DMS114 treated with DMSO at 0.1 percent for 48 hours (cell line): Measurements from ENCODE around the gene PLAA.

Source experiments
- DNase-seq: peaks from one replicate; lab custom pipeline; 2025; ENCODE audit not compliant: unreplicated experiment; lab: John Stamatoyannopoulos, UW

Gene PLAA

DNA sequence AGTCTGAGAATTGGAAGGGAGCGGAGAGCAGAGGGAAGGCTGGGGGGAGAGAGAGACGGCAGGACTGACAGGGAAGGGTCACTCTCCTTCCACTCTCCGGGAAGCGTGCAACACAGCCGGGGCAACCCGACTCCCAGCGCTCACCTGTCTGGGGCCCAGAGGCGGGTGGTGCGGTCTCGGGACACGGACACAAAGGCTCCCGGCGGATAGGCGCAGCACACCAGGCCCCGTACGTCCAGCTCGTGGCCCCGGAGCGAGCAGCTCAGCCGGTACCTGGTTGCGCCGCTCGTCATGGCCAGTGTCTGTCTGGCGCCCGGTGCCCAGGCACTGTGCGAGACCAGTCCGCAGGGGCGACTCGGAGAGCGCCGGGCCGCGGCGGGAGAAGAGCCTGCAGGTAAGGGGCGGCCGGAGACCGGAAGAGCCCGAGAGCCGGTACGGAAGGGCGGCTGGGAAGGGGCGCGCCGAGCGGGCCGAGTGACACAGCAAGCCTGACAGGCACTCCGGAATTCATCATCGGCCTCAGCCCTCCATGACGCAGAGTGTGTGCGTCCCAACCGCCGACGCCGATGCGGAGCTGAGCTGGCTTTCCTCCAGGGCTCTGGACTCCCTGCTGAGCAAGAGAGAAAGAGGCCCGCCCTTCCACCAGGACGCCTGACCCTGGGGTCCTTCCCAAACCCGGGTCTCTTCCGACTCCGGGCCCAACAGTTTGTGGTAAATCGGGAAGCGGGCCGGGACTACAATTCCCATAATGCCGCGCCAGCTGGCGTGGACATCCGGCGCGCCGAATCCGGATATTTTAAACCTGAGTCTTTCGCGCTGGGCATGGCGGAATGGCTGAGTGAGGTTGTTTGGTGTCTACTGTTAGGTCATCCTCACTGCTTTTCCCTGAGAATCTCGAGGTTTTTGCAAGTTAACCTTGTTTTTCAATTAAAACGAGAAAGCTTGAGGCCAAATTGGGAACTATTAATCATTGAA lies at the start of gene PLAA:
PLAA (minus strand) TSS at position 490 of the 975 bp plus-strand sequence; CDS start at position 293, 197 bp downstream.
- DNase-seq, result peak; percentile 81

DNA sequence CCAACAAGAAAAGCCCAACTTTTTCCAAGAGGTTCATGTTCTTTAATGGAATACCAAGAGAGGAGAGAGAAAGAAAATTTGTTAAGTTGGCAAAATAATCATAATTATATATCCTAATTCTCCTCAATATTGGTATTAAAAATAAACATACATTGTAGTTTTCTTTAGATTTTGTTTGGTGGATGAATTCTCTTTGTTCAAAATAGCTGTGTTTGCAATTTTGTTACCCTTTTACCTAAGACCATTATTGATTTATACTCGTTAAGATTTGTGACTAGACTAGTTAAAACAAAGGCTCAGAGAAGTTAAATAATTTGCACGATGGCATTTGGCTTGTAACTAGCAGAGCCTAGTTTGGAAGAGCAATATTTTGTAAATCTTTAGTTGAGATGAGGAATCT lies 48.8 kb upstream of the PLAA start:
- DNase-seq, result no peak

DNA sequence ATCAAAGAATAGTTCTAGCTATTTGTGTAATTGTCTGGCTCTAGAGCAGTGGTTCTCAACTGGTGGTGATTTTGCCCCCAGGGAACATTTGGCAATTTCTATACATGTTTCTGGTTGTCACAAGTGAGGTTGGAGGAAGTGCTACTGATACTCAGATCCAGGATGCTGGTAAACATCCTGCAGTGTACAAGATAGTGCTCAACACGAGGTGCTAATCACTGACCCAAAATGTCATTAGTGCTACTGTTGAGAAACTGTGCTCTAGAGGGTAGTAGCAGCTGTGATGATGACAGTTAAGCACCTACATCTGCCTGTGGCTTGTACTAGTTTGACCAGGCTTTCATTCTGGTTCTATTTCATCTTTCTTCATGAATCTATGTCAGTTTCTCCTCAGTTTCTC lies 36.3 kb upstream of the PLAA start:
- DNase-seq, result no peak

DNA sequence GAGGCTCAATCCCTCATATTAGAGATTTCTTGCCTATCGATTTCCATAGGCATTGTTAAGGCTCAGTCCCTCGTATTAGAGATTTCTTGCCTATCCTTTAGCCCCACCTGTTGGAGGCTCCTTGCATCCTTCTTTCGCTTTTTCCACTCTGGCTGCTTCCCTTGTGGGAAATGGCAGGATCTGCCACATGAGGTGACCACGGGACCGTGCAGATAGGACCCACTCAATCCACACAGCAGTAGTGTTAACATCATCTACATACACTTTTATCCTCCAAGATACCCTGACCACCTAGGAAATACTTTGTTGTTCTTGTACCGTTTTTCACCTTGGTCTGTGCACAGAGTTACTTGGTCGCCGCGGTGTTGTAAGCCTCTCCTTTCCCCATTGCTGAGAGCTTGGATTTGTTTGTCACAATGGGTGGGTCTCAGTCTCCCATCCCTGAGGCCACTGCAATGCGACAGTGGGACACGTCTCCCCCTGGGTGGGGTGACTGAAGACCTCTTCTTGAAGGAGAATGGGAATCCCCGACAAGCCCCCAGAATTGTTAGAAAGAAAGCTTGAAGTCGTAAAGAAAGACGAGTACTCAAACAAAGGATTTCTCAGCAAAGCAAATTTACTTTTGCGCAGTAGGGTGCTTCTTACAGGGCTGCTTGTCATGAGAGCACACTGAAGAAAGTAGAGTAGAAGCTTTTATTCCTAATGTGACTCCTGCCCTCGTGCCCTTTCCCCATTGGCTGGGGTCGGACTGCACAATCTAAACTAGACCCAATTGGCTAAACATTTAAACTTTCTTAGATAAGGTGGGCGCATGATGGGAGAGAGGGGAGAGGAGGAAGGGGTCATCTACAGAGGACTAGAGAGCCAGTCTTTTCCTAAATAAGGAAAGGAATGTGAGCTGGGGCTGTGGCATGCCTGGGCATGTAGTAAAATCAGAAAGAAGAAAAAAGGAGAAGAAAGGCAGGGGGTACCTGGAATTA lies 29.0 kb upstream of the PLAA start:
- DNase-seq, result no peak

DNA sequence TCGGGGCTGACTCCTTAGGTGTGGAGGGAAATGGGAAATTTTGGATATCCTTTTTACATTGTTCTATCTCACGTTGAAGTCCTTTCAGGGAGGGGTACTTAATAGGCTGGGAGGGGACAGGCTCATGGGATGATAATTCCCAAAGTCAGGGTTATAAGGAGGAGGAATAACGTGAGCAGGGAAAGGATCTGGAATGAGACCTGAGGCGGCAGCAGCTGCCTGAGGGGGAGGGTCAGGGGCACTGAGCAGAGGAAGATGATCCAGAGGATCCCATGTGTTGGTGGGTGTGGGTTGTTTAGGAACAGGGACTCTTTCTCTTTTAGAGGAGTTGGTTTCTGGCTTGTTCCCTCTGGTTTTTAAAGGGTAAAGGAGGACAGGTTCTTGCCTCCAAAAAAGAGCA lies 27.9 kb upstream of the PLAA start:
- DNase-seq, result no peak

DNA sequence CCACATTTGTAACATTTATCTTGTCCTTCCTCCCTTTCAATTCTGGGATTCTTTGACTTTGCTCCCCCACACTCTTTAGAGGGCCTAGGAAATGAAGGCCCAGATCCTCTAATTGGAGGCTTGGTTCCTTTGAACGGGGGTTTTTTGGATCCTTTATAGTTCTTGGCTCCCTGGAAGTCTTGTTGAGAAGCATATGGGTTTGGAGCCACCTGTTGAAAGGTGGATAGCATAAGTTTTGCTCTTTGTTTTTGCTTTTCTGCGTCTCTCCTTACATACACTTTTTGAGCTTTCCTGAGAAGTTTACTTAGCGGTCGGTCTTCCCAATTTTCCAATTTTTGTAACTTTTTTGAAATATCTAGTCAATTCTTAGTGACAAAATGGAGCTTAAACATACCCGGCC lies 26.9 kb upstream of the PLAA start:
- no peak for DNase-seq

DNA sequence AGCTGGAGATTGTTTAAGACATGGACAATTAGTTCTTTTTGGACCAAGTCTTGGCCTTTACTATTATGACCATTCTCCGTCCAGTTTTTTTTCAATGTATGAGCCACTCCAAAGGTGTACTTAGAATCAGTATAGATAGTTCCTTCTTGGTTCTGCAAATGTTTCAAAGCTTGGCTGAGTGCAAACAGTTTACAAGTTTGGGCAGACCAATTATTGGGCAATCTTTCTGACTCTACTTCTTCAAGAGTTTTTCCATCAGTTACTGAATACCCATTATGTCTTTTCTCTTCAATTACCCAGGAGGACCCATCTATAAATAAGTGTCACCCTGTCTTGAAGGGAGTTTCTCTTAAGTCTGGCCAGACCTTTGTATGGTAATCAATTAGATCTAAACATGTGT lies 24.7 kb upstream of the PLAA start:
- no peak for DNase-seq

DNA sequence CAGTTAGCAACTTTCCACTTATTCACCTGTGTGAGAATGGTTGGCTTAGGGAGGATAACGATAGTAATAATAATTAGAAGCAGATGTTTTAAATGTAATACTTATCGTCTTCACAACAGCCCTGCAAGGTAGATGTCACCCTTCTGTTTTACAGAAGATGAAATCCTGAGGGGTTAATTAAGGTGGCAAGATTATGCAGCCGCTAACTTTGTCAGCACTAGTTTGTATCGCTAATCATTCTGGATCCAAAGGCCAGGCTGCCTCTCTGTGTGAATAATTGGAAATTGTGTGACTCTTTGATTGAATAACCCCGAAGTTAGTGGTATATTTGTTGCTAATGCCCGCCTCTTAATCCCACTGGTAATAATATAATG lies 9.8 kb upstream of the PLAA start:
- DNase-seq, result no peak

DNA sequence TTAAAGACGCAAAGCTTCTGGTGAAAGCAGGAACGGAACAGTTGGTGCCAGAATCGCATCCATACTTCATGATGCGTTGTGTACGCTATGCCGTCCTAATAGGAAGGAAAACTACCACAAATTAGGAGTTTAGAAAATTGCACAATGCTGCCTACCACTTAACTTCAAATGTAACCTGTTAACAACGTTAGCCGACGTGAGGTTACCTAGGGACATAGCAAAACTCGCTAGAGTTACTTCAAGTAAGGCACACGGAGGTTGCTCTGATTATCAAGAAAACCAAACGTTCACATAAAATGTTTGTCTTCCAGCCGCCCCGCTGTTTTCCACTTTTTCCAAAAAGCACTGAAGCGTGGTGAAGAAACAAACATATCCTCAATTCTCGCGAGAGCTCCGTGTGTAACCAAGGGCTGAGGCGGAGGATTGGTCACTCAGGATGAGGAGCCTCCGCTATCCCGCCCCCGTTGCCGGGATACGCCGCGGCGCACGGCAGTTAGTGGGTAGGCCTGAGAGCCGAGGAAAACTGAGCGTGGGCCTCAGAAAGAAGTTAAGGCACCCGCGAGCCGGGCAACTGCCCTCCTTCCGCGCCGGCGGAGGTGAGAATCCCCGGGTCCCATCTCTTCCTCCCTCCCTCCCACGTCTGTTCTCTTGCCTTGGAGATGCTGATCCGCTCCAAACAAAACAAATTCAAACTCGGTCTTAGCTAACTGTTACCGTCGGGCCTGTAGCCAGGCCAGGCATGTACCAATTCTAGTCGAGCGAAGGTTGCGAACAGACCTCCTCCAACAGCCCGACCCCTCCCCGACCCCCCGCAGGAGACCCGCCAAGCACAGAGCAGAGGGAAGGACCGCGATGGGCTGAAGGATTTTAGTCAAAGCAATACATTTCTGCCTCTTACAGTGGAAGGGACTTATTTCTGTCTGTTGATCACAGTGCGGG lies 9.1 kb upstream of the PLAA start, which contains the start of gene IFT74:
IFT74 (plus strand) TSS at position 492 of the 939 bp plus-strand sequence. CDS start 5,556 bp downstream, outside the sequence.
- peak; percentile 80 for DNase-seq

DNA sequence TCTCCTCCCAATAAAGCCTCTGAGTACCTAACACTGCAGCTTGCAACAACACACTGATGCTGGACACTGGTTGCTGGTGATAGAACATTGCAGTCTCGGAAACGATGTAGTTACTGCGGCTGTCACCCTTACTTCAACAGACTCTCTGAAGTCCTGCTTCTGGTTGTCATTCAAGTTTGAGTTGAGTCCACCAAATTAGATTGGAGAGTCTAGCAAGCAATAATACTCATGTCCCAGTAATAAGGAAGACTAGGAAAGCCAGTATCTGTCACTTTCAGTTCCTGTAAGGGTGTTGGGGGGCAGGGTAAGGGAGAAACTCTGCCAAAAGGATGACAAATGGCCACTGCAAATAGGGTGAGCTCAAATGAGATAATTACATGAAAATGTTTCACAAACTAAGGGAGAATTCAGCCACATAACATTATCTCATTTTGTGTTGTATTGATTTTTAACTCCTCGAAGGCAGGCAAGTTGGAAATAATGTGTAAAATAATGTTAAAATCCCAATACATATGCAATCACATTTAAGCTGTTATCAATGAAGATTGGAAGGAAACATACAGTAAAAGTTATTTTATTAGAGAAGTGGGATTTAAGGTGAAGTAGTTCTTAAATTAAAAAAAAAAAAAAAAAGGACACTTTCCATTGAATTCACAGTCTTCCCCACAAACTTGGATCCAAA lies 8.3 kb upstream of the PLAA start:
- DNase-seq, result no peak

DNA sequence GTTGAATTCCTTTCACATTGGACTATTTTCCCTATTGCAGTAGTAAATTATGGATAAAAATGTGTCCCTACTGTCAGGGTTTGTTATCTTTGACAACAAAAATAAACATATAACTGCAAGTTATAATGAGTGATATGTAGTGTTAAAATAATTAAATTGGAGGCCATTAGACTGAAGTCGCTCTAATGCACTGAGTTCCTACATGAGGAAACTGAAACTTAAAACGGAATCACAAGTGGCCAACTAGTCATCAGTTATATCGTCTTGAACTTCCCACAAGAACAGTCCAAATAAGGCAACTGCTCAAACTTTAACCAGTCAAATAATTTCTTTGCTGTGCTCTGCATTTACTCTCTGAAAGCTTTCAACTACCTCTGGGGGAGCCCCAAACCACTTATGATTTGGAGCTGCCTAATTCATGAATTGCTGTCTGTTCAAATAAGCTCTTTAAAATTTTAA lies 7.0 kb upstream of the PLAA start:
- DNase-seq, result no peak

DNA sequence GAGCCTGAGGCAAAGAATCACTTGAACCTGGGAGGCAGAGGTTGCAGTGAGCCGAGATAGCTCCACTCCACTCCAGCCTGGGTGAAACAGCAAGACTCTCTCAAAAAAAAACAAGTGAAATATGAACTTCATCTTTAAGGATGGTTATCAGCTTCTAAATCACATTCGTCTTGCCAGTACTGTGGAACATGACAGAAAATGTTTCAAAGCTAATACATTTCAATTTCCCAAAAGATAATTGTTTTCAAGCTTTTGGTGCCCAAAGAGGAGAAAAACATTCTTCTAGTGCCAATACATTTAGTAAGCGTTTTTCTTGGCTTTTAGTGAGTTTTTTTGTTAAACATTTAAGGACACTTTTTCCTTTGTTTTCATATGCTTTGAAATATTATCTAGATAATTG lies 4.8 kb upstream of the PLAA start:
- DNase-seq, result no peak

DNA sequence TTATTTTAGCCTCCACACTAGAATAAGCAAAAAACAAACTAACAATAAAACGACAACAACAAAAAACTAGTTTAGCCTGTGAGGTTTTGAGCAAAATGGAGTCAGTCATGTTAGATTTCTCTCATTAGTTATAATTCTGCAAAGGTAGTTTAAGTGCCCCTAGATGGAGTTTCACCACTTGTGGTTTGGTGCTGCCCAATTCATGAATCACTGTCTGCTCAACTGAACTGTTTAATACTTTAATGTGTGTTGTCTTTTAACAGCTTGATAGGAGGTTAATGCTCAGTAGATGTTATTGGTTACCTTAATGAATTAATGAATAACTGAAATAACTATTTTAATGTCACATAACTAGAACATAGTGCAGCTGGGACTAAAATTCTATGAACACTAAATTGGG lies 3.5 kb upstream of the PLAA start:
- DNase-seq, result no peak

DNA sequence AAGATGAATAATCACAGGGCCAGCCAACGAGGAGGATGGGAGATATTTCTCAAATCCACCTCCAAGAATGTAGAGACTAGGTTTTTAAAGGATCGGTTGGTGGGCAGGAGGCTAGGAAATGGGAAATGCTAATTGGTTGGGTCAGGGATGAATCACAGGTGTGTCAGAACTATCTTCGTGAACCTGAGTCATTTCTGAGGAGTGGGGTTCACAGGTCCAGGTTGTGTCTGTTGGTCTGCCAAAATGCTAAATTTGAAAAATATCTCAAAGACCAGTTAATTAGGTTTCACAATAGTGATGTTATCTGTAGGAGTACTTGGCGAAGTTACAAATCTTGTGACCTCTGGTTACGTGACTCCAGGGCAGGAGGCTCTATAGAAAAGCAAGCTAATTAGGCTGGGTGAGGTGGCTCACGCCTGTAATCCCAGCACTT lies 2.6 kb upstream of the PLAA start:
- DNase-seq, result no peak

DNA sequence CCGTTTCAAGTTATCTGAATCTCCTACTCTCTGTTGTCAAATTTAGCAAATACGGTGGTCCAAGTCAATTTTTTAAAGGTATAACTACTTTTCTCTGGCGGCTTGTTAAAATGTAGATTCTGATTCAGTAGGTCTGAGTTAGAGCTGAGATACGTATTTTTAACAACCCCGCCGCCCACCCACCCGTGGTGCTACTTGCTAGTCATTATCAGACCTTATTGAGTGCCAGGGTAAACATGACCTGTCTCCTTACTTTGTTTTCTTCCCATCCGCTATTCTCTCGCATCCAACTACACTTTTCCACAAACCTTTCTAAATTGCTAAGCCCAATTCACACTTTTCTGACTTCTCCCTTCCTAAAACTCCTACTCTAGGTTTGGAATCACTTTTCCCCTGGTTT lies 694 bp upstream of the PLAA start:
- DNase-seq, result no peak

DNA sequence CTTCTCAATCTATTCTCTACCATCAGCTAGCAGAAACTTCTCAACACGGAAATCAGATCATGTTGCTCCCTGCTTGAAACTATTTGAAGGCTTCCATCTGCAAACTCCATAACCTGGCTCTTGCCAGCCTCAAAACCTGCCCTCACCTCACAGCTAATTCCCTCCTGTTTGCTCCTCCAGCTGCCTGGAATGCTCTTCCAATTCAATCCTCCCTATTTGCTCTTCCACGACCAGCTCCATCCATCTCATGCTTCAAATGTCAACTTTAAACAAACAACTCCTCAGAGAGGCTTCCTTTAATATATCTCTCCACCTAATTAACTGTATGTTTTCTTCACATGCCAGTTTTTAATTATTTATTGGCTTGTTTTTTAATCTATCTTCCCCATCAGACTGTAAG lies 1.5 kb downstream of the PLAA start:
- DNase-seq, result no peak

DNA sequence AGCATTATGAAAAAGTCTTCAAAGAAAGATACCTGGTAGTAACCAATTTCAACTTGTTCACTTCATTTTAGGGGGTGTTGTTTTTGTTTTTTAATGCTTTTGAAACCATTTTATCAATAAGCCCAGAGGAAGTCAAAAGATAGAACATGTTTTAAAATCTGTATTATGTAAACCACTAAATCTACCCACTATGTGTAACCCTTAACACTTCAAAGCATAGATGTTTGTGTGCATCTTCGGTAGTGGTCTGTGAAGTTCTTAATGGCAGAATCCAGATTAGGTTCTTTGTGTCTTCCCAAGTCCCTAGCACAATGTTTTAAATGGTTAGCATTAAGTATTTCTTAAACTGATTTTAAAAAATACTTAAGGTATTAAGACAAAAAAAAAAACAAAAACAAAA lies 6.3 kb downstream of the PLAA start:
- no peak for DNase-seq

DNA sequence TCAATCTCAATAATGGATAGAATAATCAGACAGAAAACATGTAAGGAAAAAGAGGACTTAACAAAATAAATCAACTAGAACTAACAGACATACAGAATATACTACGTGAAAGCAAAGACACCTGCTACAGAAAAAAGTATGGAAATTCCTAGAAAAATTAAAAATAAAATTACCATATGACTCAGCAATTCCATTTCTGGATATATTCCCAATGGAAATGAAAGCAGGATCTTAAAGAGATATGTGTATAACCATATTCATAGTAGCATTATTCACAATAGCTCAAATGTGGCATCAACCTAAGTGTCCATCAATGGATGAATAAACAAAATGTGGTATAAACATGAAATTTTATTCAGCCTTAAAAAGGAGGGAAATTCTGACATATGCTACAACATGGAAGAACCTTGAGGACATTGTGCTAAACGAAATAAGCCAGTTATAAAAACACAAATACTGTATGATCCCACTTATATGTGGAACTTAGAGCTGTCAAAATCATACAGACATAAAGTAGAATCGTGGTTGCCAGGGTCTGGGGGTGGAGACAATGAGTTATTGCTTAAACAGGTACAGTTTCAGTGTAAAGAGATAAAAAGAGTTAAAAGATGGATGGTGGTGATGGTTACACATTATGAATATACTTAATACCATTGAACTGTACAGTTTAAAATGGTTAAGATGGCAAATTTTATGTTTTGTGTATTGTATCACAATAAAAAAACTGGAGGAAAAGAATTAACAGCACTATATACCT lies 6.9 kb downstream of the PLAA start:
- no peak for DNase-seq

DNA sequence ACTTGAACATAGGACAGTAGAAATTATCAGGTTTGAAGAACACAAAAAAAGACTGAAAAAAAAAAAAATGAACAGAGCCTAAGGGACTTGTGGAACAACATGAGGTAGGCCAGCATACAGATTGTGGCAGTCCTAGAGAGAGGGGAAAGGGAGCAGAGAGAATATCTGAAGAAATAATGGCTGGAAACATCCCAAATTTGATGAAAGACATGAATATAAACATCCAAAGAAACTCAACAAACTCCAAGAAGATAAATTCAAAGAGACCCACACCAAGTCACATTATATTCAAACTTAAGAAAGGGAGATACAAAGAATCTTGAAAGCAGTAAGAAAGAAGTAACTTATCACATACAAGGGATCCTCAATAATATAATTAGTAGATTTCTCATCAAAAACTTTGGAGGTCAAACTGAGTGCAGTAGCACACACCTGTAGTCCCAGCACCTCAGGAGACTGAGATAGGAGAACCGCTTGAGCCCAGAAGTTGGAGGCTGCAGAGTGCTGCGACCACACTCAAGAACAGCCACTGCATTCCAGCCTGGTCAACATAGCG lies 9.1 kb downstream of the PLAA start:
- no peak for DNase-seq
